HG03097 (cell line): ENCODE measurements around the gene MAGI2.

Source experiments
- ATAC-seq: cut with Tn5 transposase; IDR thresholded peaks from one replicate; pipeline ENCODE4 v1.9.1; 2021; ENCODE audit not compliant: unreplicated experiment, low FRiP score

MAGI2 gene

DNA sequence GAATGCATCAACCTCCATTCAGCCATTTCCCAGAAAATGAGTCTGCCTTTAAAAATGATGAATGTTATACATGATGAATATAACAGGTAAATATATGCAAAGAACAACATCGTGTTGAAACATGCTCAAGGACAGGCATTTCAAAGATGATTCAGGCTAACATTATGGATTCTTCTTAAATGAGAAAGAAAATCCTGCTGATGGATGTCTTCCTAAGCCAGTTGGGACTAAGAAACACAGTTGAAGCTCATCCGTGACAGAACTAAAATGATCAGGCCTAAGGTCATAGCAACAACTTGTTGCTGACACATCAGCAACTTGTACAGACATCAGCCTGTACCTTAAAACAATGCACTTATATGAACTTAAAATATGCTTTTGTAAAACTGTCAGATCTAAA lies 267.9 kb downstream of the MAGI2 start:
- ATAC-seq, result no peak

DNA sequence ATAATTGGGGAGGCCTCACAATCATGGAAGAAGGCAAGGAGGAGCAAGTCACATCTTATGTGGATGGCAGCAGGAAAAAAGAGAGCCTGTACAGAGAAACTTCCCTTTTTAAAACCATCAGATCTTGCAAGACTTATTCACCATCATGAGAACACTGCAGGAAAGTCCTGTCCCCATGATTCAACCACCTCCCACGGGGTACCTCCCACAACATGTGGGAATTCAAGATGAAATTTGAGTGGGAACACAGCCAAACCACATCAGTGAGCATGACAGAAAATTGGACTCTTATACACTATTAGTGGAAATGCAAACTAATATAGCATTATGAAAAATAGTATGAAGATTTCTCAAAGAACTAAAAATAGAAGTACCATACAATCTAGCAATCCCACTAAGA lies 271.2 kb downstream of the MAGI2 start:
- ATAC-seq, result no peak

DNA sequence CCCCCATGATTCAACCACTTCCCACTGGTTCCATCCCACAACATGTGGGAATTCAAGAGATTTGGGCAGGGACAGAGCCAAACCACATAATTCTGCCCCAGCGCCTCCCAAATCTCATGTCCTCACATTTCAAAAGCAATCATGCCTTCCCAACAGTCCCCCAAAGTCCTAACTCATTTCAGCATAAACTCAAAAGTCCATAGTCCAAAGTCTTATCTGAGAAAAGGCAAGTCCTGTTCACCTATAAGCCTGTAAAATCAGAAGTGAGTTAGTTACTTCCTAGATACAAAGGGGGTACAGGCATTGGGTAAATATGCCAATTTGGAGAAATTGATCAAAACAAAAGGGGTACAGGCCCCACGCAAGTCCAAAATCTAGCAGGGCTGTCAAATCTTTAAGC lies 272.9 kb downstream of the MAGI2 start:
- no peak for ATAC-seq

DNA sequence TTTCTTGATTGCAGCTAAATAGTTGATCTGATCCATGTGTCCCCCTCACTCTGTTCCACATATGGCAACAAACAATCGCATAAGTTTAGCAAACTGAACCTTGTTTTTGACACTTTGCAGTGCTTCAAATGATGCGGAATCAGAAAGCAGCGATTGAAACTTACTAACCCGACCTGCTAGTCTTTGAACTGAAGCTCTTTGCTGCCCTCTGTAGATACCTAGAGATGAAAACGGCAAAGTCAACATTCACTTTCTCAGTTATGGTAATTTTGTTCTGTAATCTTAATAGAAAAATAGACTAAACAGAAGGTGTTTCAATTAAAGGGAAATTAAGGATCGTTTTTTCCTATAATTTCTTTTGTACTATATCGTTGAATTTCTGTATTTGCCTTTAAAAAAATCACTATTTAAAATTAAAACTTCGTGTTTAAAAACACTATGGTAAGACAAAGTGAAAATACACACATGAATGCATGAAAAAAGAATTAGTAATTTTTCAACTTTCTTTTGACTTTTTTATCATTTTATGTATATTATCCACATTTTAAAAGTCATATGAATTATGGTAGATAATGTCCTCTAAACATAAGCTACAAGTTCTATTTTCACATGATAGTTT lies 276.5 kb downstream of the MAGI2 start:
- ATAC-seq, result no peak

DNA sequence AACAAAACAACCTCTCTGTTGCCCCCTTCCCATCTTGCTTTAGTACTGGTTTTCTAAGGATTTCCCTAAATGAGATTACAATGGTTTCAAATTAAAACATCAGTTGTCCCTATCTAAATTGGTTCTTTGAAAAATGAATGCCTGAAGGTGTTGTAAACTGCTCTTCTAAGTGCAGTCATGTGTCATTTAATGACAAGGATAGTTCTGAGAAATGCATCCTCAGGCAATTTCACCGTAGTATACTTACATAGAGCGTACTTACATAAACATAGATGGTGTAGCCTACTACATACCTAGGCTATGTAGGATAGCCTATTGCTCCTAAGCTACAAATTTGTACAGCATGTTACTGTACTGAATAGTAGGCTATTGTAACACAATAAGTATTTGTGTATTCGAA lies 278.1 kb downstream of the MAGI2 start:
- ATAC-seq, result no peak

GRCh38 chr7:79165225-79165624 lies 288.2 kb downstream of the MAGI2 start:
- ATAC-seq, result no peak

GRCh38 chr7:79159040-79159664 lies 294.3 kb downstream of the MAGI2 start:
- no peak for ATAC-seq

GRCh38 chr7:79157281-79157680 lies 296.2 kb downstream of the MAGI2 start:
- no peak for ATAC-seq

DNA sequence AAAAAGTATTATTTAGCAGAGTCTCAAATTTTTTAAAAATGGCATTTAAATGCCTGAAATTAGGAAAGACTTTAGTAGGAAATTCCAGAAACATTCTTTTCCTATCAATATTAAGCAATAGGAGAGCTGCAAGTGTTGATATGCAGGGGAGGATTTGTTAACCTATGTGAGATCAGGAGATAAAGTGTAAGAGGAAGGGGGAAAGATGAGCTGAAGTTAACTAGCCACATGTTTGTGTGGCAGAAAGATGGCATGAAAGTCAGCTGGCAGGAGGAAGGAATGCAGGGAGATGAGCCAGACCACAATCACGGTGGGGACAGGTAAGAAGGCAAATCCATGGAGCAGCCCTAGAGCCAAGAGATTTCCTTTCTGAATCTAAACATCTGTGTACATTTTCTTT lies 303.6 kb downstream of the MAGI2 start:
- ATAC-seq, result no peak

DNA sequence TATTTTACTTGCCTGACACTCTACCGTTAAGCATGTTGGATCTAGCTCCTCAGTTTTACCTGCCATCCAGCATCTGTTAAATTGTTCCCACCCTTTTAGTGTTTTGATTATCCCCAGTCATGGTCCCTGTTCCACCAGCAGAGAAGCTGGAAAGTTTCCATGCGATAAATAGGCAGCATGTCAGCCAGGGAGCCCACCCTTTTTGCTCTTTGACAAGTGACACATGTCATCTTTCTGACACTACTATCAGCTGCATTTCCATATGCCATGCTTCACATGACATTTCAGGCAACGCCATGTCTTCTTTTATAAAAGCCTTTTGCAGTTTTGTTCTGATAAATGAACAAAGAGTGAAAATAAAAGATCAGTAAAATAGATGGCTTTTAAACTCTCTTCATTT lies 310.8 kb downstream of the MAGI2 start:
- ATAC-seq, result no peak

DNA sequence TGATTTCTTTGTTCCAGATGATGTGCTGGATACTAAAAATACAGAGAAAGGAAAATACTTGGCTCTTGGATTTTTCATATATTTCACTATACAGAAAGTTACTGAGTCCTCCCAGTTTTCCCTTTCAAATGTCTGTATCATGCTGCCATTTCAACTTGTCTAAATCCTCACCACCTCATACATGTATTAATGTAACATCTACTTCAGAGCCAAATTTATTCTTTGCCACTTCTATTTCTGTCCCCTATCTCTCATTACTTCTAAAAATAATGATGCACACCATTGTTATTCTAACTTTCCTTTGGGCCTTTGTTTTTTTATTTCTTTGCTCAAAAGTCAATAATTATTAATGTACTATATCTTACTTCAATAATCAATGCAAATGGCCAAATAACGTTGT lies 312.2 kb downstream of the MAGI2 start:
- ATAC-seq, result no peak

DNA sequence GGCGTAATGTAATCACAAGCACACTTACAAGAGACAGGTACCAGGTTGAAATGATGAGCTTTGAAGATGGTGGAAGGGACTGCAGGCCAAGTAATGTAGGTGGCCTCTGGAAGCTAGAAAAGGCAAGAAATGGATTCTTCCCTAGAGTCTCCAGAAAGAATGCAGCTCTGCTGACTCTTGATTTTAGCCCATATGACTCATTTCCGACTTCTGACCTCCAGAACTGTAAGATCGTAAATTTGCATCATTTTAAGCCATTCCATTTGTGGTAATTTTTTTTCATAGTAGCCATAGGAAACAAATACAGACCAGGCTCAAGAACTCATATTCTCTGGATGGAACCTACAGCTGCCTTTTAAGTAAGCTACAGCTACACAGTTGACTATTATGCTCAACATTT lies 315.5 kb downstream of the MAGI2 start:
- ATAC-seq, result no peak

DNA sequence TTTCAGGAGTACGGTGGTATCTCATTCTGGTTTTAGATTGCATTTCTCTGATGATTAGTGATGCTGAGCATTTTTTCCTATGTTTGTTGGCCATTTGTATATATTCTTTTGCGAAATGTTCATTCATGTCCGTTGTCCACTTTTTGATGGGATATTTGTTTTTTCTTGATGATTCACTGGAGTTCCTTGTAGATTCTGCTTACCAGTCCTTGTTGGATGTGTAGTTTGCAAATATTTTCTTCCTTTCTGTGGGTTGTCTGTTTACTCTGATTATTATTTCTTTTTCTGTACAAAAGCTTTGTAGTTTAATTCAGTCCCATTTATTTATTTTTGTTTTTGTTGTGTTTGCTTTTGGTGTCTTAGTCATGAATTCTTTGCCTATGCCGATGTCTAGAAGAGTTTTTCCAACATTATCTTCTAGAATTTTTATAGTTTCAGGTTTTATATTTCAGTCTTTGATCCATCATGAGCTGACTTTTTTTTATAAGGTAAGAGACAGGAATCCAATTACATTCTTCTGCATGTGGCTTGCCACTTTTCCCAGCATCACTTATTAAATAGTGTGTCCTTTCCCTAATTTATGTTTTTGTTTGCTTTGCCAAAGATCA lies 320.5 kb downstream of the MAGI2 start:
- no peak for ATAC-seq

DNA sequence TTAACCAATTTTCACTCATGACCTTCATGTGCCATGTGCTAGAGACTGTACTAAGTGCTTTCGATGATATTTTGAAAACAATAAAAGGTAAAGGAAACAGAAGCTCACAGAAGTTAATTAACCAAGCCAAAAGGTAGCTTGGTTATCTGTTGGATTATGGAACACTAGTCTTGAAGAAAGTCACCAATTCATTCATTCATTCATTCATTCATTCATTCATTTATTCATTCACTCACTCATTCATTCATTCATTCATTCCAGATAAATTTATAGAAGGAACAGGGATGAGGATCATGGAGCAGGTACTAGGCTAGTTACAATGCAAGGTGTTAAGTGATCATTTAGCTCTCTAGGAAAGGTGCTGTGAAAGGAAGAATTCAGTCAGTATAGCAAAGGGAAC lies 322.8 kb downstream of the MAGI2 start:
- ATAC-seq, result no peak

DNA sequence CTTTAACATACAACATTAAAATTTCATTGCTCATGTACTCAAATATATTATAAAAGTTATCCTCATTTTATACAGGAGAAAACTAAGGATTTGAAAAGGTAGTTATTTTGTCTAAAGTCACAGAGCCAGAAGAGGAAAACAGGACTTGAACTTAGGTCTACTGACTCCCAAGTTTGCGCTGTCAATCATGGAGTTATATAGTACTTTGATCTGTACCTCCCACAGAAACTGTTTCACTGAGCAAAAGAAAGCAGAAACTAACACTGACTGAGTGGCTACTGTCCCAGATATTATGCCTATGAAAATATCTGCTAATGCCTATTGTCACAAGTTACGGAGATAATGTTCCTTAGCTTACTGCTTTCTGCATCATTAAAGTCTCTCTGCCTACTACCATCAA lies 329.1 kb downstream of the MAGI2 start:
- ATAC-seq, result no peak

GRCh38 chr7:79118143-79118542 lies 335.3 kb downstream of the MAGI2 start:
- ATAC-seq, result no peak

DNA sequence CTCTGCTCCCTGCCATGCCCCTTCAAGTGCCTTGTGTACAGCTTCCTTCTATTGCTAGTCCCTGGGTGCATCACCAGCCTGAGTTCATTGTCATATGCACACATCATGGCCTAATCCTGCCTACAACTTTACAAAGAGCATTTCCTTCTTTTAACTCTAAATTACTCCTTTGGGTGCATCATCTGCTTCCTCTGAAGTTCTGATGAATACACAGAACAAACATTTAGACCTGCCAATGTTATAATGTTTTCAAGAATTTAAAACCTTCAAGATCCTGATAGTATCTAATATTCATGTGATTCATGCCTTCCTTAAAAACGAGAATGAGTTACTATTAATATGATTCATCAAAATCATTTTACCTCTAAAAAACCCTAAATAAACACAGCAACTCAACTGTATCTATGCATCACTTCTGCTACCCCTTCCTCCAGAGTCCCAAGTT lies 357.1 kb downstream of the MAGI2 start:
- ATAC-seq, result no peak

DNA sequence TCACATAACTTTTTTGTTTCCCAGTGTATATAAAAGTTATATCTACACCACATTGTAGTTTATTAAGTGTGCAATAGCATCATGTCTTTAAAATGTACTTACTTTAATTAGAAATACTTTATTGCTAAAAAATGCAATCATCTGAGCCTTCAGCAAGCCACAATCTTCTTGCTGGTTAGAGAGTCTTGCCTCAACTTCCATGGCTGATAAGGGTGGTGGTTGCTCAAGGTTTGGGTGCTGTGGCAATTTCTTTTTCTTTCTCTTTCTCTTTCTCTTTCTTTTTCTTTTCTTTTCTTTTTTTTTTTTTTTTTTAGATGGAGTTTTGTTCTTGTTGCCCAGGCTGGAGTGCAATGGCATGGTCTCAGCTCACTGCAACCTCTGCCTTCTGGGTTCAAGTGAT lies 360.0 kb downstream of the MAGI2 start:
- ATAC-seq, result no peak

GRCh38 chr7:79091661-79092060 lies 361.8 kb downstream of the MAGI2 start:
- ATAC-seq, result no peak

- ATAC-seq, result no peak
Observed at GRCh38 chr7:79091011-79091410, 362.5 kb downstream of the MAGI2 start.

- ATAC-seq, result no peak
Observed at GRCh38 chr7:79090543-79090942, 362.9 kb downstream of the MAGI2 start.

DNA sequence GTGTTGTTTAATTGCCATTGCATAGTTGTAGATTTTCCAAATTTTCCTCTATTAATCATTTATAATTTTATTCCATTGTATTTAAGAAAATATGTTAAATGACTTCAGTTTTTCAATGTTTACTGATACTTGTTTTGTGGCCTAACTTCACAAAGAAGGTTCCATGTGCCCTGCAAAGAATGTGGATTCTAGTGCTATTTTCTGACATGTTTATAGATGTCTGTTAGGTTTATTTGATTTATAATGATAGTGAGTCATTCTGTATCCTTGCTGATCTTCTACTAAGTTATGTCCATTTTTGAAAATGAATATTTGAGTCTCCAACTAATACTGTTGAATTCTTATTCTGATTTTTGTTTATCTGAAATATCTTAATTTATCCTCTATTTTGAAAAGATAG lies 369.0 kb downstream of the MAGI2 start:
- no peak for ATAC-seq
